Stomach (tissue), 4 donors: ENCODE measurements around the gene RNF220.

Experiments used
- CTCF ChIP-seq, 7 experiments: fragments of 450-650 bp in 4 of 7; fragments of 200-600 bp in 3 of 7; sonication (generic) in 3 of 7; IDR thresholded peaks; one replicate each; pipeline ENCODE4 v1.5.1; 2016 to 2019; ENCODE audit warnings: antibody characterized with exemption in 7 of 7, control low read depth in 2 of 7, mild to moderate bottlenecking in 1 of 7
- EP300 ChIP-seq: sonication (generic); formaldehyde crosslinking; IDR thresholded peaks from one replicate; pipeline ENCODE4 v1.6.1; 2017; ENCODE audit warnings: antibody characterized with exemption

- TF ChIP-seq EP300 = no peak
- no peak for TF ChIP-seq CTCF (IDR thresholded peaks at IDR 0.05)
These were observed 137.5 kb downstream of the RNF220 start for GRCh38 chr1:44542420-44543063.
